ENCODE data around the gene TRIM38. TPM values are rescaled to one million over a fixed set of nuclear protein-coding genes. Genes with fewer than 3 reads are reported as not detected.
A peak's percentile ranks its signal among the peaks of the same experiment; 100 is the strongest.

TRIM38 gene
- total RNA-seq, 4 donors from 2014 or later = 9.4 to 14.4 (median 9.9) TPM

GRCh38 chr6:26016963-26017631 lies 54.5 kb downstream of the TRIM38 start:
- intact Hi-C loops (cut with DNase I; ENCODE audit: low total_unique reads) = no loop called here
- WGBS, 2 donors (ENCODE audit: low coverage in 1 of 2) = 54 to 64% methylated on average over 22 to 29 of the region's 29 CpGs
- Histone ChIP-seq H3K4me1 (peaks cover 0 to 6% (median 3%) of the 10 kb centered on the region in 4 donors), H3K27me3 (no peaks in the 10 kb centered on the region), H3K4me3 (peak overlapping the region; percentile 2 to 30 (median 19)), H3K9me3 (no peaks in the 10 kb centered on the region), H3K27ac (peak overlapping the region; percentile 27 to 78 (median 64)), H3K36me3 (no peaks in the 10 kb centered on the region)
- DNase-seq = no peak
- no peak for TF ChIP-seq POLR2AphosphoS5 (IDR thresholded peaks at IDR 0.05)
- in situ Hi-C loops (cut with MboI; ENCODE audit: low pct_ligation_motif_present in 1 of 4, low pct_unique_long_range_greater_than_20kb in 1 of 4, low sequenced_read_pairs in 3 of 4) = no loop called here

DNA sequence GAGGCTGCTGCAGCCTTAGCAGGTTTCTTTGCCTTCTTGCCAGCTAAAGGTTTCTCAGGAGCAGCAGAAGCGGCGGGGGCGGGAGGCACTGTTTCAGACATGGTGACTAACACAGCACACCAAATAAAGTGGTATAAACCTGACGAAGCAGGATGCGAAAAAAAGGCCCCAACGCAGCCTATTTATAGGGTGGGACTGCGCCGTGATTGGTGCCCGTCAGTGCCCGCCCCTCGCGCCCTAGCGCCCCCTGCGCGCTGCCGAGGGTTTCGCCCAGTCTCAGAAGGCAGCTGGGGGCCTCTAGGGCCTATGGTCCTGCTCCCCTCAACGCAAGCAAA lies 55.0 kb downstream of the TRIM38 start:
- intact Hi-C loops (cut with DNase I; ENCODE audit: low total_unique reads) (no loop called here), in situ Hi-C loops (cut with MboI; ENCODE audit: low pct_ligation_motif_present in 1 of 4, low pct_unique_long_range_greater_than_20kb in 1 of 4, low sequenced_read_pairs in 3 of 4) (no loop called here)
- DNase-seq = peak; percentile 42
- peak in 2 of 3 donors; percentile 34 to 47 for TF ChIP-seq POLR2AphosphoS5 (IDR thresholded peaks at IDR 0.05)
- no peak for TF ChIP-seq POLR2A (IDR thresholded peaks at IDR 0.05)
- TF ChIP-seq EP300 (IDR thresholded peaks at IDR 0.05; ENCODE audit: low read depth) = no peak
- peak overlapping the region in 3 of 4 donors; percentile 17 to 30 (median 21) for H3K4me3 ChIP-seq
- WGBS, 2 donors (ENCODE audit: low coverage in 1 of 2) = 57% methylated on average over 11 of the region's 18 CpGs; no CpG with 5 or more reads in 1 of the 2 donors
- peaks cover 0 to 6% (median 3%) of the 10 kb centered on the region in 4 donors for H3K4me1 ChIP-seq
- H3K36me3 ChIP-seq = no peaks in the 10 kb centered on the region
- no peaks in the 10 kb centered on the region for H3K27me3 ChIP-seq
- H3K27ac ChIP-seq = peak overlapping the region; percentile 27 to 78 (median 64)
- no peaks in the 10 kb centered on the region for H3K9me3 ChIP-seq

- peaks cover 0 to 6% (median 3%) of the 10 kb centered on the region in 4 donors for H3K4me1 ChIP-seq
- H3K4me3 ChIP-seq = peak overlapping the region in 1 of 4 donors; percentile 68
- H3K9me3 ChIP-seq = no peaks in the 10 kb centered on the region
- H3K27ac ChIP-seq = peak overlapping the region; percentile 93 to 99 (median 98)
- no peak for DNase-seq
- in situ Hi-C loops (cut with MboI; ENCODE audit: low pct_ligation_motif_present in 1 of 4, low pct_unique_long_range_greater_than_20kb in 1 of 4, low sequenced_read_pairs in 3 of 4) (no loop called here), intact Hi-C loops (cut with DNase I; ENCODE audit: low total_unique reads) (no loop called here)
- no peaks in the 10 kb centered on the region for H3K36me3 ChIP-seq
- H3K27me3 ChIP-seq = no peaks in the 10 kb centered on the region
- no peak for TF ChIP-seq POLR2A (IDR thresholded peaks at IDR 0.05)
- TF ChIP-seq POLR2AphosphoS5 (IDR thresholded peaks at IDR 0.05) = no peak
- no peak for TF ChIP-seq EP300 (IDR thresholded peaks at IDR 0.05; ENCODE audit: low read depth)
- no peak for TF ChIP-seq CTCF (IDR thresholded peaks at IDR 0.05)
- 81% methylated on average over 5 to 9 of the region's 9 CpGs for WGBS, 2 donors (ENCODE audit: low coverage in 1 of 2)
These were observed 56.7 kb downstream of the TRIM38 start for GRCh38 chr6:26019261-26019830.

DNA sequence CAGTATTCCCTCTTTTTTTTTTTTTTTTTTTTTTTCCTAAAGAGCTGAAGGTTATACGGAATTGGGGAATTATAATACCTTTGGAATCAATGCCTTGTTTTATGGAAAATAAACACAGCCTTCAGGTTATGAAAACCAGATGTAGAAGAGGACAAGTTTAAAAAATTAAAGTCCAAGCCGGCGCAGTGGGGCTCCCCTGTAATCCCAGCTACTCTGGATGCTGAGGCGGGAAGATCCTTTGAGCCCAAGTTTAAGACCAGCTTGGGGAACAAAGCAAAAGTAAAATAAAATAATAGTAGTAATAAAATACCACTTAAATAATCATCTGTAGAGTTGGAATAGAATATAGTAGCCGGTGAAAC lies 57.3 kb downstream of the TRIM38 start:
- TF ChIP-seq EP300 (IDR thresholded peaks at IDR 0.05; ENCODE audit: low read depth) (no peak), CTCF (IDR thresholded peaks at IDR 0.05) (no peak), POLR2AphosphoS5 (IDR thresholded peaks at IDR 0.05) (no peak), POLR2A (IDR thresholded peaks at IDR 0.05) (no peak)
- Histone ChIP-seq H3K4me3 (peak overlapping the region in 2 of 4 donors; percentile 52 to 68), H3K27me3 (no peaks in the 10 kb centered on the region), H3K4me1 (peaks cover 0 to 6% (median 3%) of the 10 kb centered on the region in 4 donors), H3K36me3 (no peaks in the 10 kb centered on the region), H3K27ac (peak overlapping the region; percentile 93 to 99 (median 98)), H3K9me3 (no peaks in the 10 kb centered on the region)
- no peak for DNase-seq
- in situ Hi-C loops (cut with MboI; ENCODE audit: low pct_ligation_motif_present in 1 of 4, low pct_unique_long_range_greater_than_20kb in 1 of 4, low sequenced_read_pairs in 3 of 4) = loop anchor here in 1 of 4 donors (10.0 kb wide), 1 partner anchor 185 kb away; a partner anchor contains a TSS
- WGBS, 2 donors (ENCODE audit: low coverage in 1 of 2) = 40 to 45% methylated on average over 5 of the region's 5 CpGs
- intact Hi-C loops (cut with DNase I; ENCODE audit: low total_unique reads) = no loop called here

DNA sequence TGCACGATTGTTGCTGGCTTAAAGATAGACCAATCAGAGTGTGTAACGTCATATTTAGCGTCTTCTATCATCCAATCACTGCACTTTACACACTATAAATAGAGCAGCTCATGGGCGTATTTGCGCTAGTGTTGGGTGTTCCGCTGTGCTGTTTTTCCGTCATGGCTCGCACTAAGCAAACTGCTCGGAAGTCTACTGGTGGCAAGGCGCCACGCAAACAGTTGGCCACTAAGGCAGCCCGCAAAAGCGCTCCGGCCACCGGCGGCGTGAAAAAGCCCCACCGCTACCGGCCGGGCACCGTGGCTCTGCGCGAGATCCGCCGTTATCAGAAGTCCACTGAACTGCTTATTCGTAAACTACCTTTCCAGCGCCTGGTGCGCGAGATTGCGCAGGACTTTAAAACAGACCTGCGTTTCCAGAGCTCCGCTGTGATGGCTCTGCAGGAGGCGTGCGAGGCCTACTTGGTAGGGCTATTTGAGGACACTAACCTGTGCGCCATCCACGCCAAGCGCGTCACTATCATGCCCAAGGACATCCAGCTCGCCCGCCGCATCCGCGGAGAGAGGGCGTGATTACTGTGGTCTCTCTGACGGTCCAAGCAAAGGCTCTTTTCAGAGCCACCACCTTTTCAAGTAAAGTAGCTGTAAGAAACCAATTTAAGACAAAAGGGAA lies 57.9 kb downstream of the TRIM38 start:
- Histone ChIP-seq H3K9me3 (no peaks in the 10 kb centered on the region), H3K27ac (peak overlapping the region; percentile 93 to 99 (median 98)), H3K36me3 (no peaks in the 10 kb centered on the region), H3K4me3 (peak overlapping the region; percentile 48 to 68 (median 58)), H3K4me1 (peaks cover 0 to 11% (median 6%) of the 10 kb centered on the region in 4 donors), H3K27me3 (no peaks in the 10 kb centered on the region)
- intact Hi-C loops (cut with DNase I; ENCODE audit: low total_unique reads) = no loop called here
- peak; percentile 100 for TF ChIP-seq POLR2A (IDR thresholded peaks at IDR 0.05)
- TF ChIP-seq CTCF (IDR thresholded peaks at IDR 0.05) = peak in 1 of 5 experiments; percentile 11
- peak; percentile 100 for TF ChIP-seq POLR2AphosphoS5 (IDR thresholded peaks at IDR 0.05)
- peak; percentile 12 for TF ChIP-seq EP300 (IDR thresholded peaks at IDR 0.05; ENCODE audit: low read depth)
- peak; percentile 87 for DNase-seq
- in situ Hi-C loops (cut with MboI; ENCODE audit: low pct_ligation_motif_present in 1 of 4, low pct_unique_long_range_greater_than_20kb in 1 of 4, low sequenced_read_pairs in 3 of 4) = loop anchor here in 1 of 4 donors (10.0 kb wide), 1 partner anchor 184 kb away; a partner anchor contains a TSS
- 0 to 1% methylated on average over 3 to 42 of the region's 45 CpGs for WGBS, 2 donors (ENCODE audit: low coverage in 1 of 2)

Data from transverse colon (tissue), 4 donors.